Activated gamma-delta T cell (primary cell): Measurements from ENCODE around the gene CYP27B1.
"Not testable (repeated sequence)": the region's sequence is repeated elsewhere in the genome, so short reads cannot be mapped to it uniquely, and the experiment has no call there.

Experiments
- DNase-seq: peaks from one replicate; lab custom pipeline; 2025; lab: John Stamatoyannopoulos, UW

Gene CYP27B1

GRCh38 chr12:57722716-57723629 is 43.9 kb downstream of the CYP27B1 start:
- DNase-seq = no peak

GRCh38 chr12:57721846-57722608 is 44.9 kb downstream of the CYP27B1 start:
- not testable (repeated sequence) for DNase-seq

- DNase-seq = no peak
These were observed 46.0 kb downstream of the CYP27B1 start for GRCh38 chr12:57720606-57721595.

GRCh38 chr12:57719777-57720605 is 46.9 kb downstream of the CYP27B1 start:
- DNase-seq = no peak

- no peak for DNase-seq
These were observed 48.0 kb downstream of the CYP27B1 start for GRCh38 chr12:57718641-57719528.

GRCh38 chr12:57717846-57718640 is 48.8 kb downstream of the CYP27B1 start:
- no peak for DNase-seq

GRCh38 chr12:57717131-57717530 is 49.7 kb downstream of the CYP27B1 start:
- DNase-seq = no peak

- no peak for DNase-seq
These were observed 50.6 kb downstream of the CYP27B1 start for GRCh38 chr12:57716305-57716704.

GRCh38 chr12:57715786-57716185 is 51.1 kb downstream of the CYP27B1 start:
- DNase-seq = no peak

- DNase-seq = not testable (repeated sequence)
These were observed 51.7 kb downstream of the CYP27B1 start for GRCh38 chr12:57715036-57715748.

GRCh38 chr12:57713209-57713608 is 53.7 kb downstream of the CYP27B1 start:
- no peak for DNase-seq

- no peak for DNase-seq
These were observed 54.2 kb downstream of the CYP27B1 start for GRCh38 chr12:57712701-57713100.
